HEK293T (cell line): ENCODE data around the gene ACBD6.

Experiments
- ARNT ChIP-seq: fragments of 450-650 bp; IDR thresholded peaks from 2 replicates; pipeline ENCODE4 v1.6.1; 2017; ENCODE audit warnings: mild to moderate bottlenecking
- ELF4 ChIP-seq: fragments of 450-650 bp; IDR thresholded peaks from 2 replicates; pipeline ENCODE4 v1.6.1; 2017; ENCODE audit warnings: antibody characterized with exemption
- FOXA1 ChIP-seq: fragments of 450-650 bp; IDR thresholded peaks from 2 replicates; pipeline ENCODE4 v1.6.1; 2016; ENCODE audit warnings: mild to moderate bottlenecking
- NFRKB ChIP-seq: fragments of 450-650 bp; IDR thresholded peaks from 2 replicates; pipeline ENCODE4 v1.6.1; 2016; ENCODE audit warnings: mild to moderate bottlenecking, moderate library complexity

GRCh38 chr1:180267211-180267561 is 235.2 kb downstream of the ACBD6 start:
- TF ChIP-seq ELF4 (no peak), FOXA1 (no peak), NFRKB (no peak), ARNT (no peak)
